HG02610 (cell line): ENCODE measurements around the gene FOXO4.
"Not testable (repeated sequence)": the region's sequence is repeated elsewhere in the genome, so short reads cannot be mapped to it uniquely, and the experiment has no call there.

Experiments
- ATAC-seq: cut with Tn5 transposase; IDR thresholded peaks from one replicate; pipeline ENCODE4 v1.9.1; 2021; ENCODE audit warnings: mild to moderate bottlenecking, moderate library complexity; ENCODE audit not compliant: unreplicated experiment

FOXO4 gene, protein sequence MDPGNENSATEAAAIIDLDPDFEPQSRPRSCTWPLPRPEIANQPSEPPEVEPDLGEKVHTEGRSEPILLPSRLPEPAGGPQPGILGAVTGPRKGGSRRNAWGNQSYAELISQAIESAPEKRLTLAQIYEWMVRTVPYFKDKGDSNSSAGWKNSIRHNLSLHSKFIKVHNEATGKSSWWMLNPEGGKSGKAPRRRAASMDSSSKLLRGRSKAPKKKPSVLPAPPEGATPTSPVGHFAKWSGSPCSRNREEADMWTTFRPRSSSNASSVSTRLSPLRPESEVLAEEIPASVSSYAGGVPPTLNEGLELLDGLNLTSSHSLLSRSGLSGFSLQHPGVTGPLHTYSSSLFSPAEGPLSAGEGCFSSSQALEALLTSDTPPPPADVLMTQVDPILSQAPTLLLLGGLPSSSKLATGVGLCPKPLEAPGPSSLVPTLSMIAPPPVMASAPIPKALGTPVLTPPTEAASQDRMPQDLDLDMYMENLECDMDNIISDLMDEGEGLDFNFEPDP

DNA sequence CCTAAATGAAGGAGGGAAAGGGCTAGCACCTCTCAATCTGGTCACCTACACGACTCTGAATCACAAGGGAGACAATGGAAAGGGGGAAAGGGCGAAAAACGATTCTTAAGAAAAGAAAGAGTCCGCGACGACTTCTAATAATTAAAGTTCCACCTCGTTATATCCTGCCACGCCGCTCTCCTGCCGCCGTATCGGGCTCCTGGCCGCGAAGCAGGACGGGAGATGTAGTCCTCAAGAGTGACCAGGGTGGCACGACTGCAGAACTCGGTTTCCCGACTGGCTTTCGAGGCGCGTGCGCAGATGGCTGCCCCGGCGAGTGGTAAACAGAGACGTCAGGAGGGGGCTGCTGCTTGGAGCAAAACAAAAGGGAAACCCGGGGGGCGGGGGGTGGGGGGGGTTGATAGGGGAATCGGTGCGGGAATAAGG, at the start of gene FOXO4:
Gene FOXO4, plus strand, starts transcription at position 297 of the 426 bp plus-strand sequence. CDS start 678 bp downstream, outside the sequence.
- ATAC-seq = peak; percentile 93

- not testable (repeated sequence) for ATAC-seq
These were observed 47.8 kb upstream of the FOXO4 start for GRCh38 chrX:71047891-71048290.

GRCh38 chrX:71052721-71053120, 42.9 kb upstream of the FOXO4 start:
- peak; percentile 16 for ATAC-seq

DNA sequence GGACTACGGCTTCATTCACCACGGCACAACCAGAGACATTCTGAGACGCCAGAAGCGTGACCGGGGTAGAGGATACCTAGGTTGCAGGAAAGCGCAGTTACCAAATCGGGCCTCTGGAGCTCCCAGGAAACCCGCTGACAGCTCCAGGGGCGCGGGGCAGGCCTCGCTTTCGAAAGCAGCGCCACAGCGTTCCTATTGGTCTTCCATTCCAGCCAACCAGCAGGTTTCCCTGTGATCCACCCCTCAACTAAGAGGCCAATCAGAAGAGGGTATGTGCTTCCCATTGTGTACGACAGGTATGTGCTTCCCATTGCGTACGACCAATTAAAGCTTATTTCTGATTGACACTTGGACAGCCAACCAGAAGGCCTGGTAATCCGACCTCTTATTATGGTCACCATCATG, 42.4 kb upstream of the FOXO4 start:
- ATAC-seq = peak; percentile 99

DNA sequence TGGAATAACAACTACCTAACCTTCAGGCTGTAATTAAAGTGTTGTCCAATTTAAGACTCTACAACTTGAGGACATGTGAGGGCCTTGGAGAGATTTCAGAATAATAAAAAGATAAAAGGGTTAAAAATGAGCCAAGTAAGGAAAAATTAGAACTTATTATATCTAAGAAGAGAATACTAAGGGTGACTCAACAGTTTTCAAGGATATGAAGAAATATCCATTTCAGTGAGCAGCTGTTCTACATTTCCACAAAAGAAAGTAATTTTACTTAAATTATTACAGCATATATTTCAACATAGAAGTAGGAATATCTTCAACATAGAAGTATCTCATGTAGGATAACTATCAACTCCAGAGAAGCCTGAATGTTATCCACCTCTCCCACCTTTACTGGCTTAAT, 38.8 kb upstream of the FOXO4 start:
- ATAC-seq = no peak

DNA sequence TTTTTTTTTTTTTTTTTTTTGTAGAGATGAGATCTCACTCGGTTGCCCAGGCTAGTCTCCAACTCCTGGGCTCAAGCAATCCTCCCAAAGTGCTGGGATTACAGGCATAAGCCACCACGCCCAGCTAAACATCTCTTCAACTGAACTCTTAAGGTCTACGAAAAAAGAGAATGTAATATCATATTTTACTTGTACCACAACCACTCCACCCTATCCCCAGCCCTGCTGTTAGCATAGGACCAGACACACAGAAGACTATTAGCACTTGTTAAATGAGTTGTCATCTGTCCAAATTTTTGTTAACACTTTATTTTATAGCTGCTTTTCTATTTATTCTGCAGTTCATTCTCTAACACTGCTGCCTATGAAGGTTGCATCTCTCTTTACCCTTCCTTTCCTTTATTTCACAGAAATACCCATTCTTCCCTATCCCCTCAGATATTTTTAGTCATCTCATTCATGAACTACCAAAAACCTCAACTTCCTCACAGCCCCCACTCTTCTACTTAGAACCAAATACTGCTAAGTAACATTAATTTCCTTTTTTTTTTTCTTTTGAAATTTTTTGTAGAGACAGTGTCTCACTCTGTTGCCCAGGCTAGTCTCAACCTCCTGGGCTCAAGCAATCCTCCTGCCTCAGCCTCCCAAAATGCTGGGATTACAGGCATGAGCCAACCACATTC, 37.7 kb upstream of the FOXO4 start:
- ATAC-seq = no peak

DNA sequence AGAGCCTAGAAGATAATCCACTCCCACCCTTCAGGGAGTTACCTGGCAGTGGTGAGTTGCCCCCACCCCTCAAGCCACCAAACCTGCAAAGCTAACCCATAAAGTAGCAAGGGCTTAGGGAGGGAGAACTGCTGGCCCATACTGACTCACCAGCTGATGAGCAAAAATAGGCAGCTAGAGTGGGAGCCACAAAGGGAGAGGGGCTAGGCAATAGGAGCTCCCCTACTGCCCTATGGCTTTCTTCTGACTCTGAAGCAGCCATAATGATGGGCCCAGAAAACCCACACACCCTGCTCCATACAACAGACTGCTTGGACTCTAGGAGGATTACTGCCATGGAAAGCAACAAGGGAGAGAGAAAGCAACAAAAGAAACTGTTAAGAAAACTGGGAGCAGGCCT, 35.5 kb upstream of the FOXO4 start:
- ATAC-seq = no peak

GRCh38 chrX:71067089-71067488, 28.6 kb upstream of the FOXO4 start:
- no peak for ATAC-seq

- no peak for ATAC-seq
These were observed 28.0 kb upstream of the FOXO4 start for GRCh38 chrX:71067712-71068043.

DNA sequence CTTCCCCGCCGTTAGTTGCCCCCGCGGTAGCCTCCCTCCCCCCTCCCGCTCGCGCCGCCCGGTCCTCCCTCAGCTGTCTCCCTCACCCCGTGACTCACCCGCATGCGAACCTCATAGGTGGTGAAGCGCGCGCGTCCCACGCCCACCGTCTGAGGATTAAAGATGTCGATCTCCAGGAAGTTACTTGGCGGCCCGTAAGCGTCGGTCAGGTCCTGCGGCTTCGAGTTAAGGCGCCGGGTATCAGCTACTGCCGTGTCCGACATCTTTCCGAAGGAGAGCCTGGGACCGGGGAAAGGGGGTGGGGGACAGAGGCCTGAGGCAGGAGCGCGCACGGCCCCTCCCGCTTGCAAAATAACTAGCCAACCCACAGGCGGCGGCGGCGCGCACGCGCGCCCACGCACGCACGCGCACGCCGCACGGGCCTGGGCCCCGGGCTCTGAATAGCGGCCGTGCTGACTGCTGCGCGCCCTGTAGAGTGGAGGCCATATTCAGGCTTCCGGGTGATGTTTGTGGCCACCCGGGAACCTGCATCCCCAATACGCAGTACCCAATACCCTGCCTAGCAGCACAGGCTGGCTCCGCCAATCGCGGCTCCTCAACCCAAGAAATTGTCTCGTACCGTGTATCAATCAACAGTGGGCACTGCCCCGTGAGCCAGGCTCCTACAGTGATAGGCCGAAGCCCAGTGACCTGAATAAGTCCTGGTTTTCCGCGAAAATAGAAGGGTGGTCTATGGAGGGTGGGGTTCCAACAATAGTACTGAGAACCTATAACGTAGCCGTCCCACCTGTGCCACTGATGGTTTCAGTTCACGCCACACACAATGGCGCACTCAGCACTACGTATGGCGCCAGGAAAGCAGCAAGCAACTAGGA, 27.4 kb upstream of the FOXO4 start, which contains the start of gene SNX12:
Gene SNX12, minus strand, starts transcription at position 291 of the 875 bp plus-strand sequence. Its CDS starts 28 bp downstream, at position 263.
- peak; percentile 96 for ATAC-seq

GRCh38 chrX:71070531-71070930, 25.1 kb upstream of the FOXO4 start:
- no peak for ATAC-seq

DNA sequence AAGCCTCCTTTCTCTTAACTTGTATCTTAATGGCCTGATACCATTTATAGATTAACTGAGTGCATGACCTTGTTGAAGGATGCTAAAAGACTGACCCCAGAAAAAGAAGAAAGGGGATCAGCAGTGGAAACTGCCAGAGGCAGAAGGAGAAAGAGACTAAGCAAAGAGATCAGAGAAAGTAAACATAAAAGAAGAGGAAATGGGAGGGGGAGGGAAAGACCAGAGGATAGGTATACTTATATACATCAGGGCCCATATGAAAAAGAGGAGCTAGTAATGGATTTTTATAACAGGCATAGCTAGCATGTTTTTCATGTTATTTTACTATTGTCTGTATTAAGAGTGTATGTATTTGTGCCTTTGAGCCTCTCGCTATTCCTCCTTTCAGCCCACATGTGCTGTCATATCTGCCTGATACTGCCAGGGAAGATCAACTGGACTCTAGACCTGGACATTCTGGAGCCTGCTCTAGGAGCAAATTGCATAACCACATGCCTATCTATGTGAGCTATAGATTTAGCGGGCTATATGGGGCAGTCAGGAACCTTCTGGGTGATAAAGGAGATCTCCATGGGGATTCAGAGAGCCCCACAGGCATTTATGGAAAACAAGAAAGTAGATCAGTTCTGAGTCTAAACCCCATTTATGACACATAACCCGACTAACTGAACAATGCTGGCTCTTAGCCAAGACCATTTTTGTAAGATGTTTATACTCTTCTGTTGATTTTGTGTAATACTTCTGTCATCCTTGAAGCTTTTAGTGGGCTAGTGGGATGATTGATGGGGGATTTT, 14.1 kb upstream of the FOXO4 start:
- ATAC-seq = no peak

- no peak for ATAC-seq
These were observed 13.5 kb upstream of the FOXO4 start for GRCh38 chrX:71082124-71082647.

GRCh38 chrX:71082822-71083221, 12.8 kb upstream of the FOXO4 start:
- no peak for ATAC-seq

DNA sequence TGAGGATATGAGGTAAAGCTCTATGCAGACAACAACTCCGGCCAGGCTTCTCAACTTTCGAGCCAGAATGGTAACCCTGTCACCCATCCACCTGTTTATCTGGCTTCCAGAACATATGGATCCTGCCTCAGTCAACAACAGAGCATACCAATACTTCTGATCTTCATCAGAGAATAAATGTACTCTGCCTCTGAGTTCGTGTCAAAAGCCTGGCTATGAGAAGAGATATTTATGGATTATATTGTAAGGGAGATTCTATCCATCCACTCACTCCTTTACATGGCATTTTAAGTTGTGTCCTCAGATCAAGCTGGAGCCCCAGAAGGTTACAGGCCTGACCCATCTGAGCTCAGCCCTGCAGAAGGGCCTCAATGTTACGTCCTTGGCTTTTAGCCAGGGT, 9.8 kb upstream of the FOXO4 start:
- no peak for ATAC-seq

DNA sequence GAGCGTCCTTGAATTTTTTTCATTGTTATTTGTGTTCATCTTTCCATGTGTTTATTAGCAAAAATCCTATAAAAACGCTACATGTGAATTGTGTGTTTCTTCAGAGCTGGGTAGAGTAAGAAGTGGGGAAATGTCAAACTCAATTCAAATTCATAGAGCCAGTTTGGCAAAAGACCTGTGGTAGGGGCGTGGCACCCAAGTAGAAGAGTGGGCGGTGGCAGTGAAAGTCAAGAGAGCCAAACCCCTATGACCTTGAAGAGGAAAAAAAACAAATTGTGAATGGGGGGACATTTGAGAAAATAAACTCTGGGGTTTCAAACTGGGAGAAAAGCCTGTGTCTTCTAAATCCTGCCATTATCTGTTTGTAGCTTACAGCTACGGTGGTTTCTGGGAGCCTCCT, 4.4 kb upstream of the FOXO4 start:
- ATAC-seq = no peak

DNA sequence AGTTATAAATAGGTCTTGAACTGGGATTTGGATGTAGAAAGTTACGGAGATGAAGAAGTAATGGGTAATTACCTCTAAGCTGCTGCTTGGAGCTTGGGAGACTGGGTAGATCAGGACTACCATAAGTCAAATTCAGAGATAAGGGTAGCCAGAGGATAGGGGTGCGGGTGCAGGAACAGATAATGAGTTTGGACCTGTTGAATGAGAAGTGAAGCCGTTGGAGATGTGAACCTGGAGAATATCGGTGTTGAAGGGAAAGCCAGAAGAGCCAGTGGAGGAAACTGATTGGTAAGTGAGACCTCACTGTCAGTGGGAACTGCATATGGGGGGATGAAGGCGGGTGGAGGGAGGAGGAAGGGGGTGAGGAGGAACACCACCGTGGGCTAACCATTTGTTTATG, 618 bp upstream of the FOXO4 start:
- ATAC-seq = no peak

GRCh38 chrX:71095981-71096759, 519 bp downstream of the FOXO4 start:
- no peak for ATAC-seq

DNA sequence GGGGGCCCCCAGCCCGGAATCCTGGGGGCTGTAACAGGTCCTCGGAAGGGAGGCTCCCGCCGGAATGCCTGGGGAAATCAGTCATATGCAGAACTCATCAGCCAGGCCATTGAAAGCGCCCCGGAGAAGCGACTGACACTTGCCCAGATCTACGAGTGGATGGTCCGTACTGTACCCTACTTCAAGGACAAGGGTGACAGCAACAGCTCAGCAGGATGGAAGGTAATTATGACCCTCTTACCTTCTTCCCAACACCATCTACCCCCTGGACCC, 1.0 kb downstream of the FOXO4 start:
- ATAC-seq = no peak

- ATAC-seq = peak; percentile 36
These were observed 2.7 kb downstream of the FOXO4 start for GRCh38 chrX:71098302-71098701.
